Stomach smooth muscle (tissue), 2 donors: ENCODE data around the gene ACAN.
"Not testable (repeated sequence)": the region's sequence is repeated elsewhere in the genome, so short reads cannot be mapped to it uniquely, and the experiment has no call there.

ENCODE experiments used
- H3K27ac ChIP-seq: one replicate; pipeline ENCODE4 v1.7.0; 2013; ENCODE audit warnings: mild to moderate bottlenecking, low read length, inconsistent platforms
- H3K27me3 ChIP-seq, 2 donors: one replicate each; pipeline ENCODE4 v1.7.0; 2013; ENCODE audit warnings: low read length in 2 of 2; ENCODE audit not compliant: insufficient read depth in 2 of 2, control insufficient read depth in 1 of 2
- H3K36me3 ChIP-seq, 2 donors: one replicate each; pipeline ENCODE4 v1.7.0; 2013; ENCODE audit warnings: low read length in 2 of 2; ENCODE audit not compliant: control insufficient read depth in 2 of 2, insufficient read depth in 2 of 2
- H3K4me1 ChIP-seq: one replicate; pipeline ENCODE4 v1.7.0; 2013; ENCODE audit warnings: low read length; ENCODE audit not compliant: control insufficient read depth, insufficient read depth
- H3K4me3 ChIP-seq, 2 donors: one replicate each; pipeline ENCODE4 v1.7.0; 2013; ENCODE audit warnings: low read length in 2 of 2
- H3K9ac ChIP-seq, 2 donors: one replicate each; pipeline ENCODE4 v1.7.0; 2013; ENCODE audit warnings: low read length in 2 of 2, mild to moderate bottlenecking in 1 of 2
- H3K9me3 ChIP-seq, 2 donors: one replicate each; pipeline ENCODE4 v1.7.0; 2013; ENCODE audit warnings: low read length in 2 of 2; ENCODE audit not compliant: control insufficient read depth in 2 of 2
- donor health status: healthy.
- donor health status: Pancreatic carcinoma.

Gene ACAN

DNA sequence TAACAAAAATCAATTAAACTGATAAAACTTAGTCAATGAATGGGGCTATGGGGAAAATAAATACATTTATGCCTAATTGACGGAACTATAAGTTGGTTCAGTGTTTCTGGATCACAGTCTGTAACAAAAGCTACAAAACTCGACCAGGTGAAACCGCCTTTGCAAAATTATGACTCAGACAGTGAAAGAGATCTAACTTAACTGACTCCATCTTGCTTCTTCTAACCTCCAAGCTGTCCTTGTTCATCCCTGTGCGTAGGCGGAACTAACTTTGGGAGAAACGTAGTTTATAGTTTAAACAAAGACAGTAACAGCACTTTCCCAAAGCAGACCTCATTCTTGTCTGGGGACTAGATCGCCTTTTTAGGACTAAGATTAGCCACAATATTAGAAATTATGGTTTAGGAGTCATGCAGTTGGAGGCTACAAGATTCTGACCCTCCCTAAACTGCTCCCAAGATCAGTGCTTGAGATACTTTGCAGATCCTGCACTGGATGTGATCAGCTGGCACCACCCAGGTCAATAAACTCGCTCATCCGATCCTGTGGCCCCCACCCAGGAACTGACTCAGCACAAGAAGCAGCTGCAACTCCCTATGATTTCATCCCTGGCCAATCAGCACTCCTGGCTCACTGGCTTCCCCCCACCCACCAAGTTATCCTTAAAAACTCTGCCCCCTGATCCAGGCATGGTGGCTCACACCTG, 117.1 kb downstream of the ACAN start:
- no peaks in the 10 kb centered on the region for H3K36me3 ChIP-seq
- H3K4me3 ChIP-seq, result no peak overlapping the region
- H3K9me3 ChIP-seq, result no peaks in the 10 kb centered on the region
- no peaks in the 10 kb centered on the region for H3K27me3 ChIP-seq
- no peak overlapping the region for H3K27ac ChIP-seq
- H3K4me1 ChIP-seq, result no peaks in the 10 kb centered on the region
- H3K9ac ChIP-seq, result no peak overlapping the region

DNA sequence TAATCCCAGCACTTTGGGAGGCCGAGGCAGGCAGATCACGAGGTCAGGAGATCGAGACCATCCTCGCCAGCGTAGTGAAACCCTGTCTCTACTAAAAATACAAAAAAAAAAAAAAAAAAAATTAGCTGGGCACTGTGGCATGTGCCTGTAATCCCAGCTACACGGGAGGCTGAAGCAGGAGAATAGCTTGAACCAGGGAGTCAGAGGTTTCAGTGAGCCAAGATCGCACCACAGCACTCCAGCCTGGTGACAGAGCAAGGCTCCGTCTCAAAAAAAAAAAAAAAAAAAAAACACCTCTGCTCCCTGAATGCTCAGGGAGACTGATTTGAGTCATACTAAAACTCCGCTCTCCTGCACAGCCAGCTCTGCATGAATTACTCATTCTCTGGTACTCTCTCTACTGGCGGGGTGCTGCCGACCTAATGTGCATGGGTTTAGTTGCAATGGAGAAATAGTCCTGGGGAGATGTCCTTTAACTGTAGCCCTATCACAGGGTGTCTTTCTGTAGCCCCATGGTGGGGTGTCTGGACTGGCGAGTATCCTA, 117.7 kb downstream of the ACAN start:
- not testable (repeated sequence) for H3K27me3 ChIP-seq, H3K27ac ChIP-seq, H3K36me3 ChIP-seq, H3K4me1 ChIP-seq, H3K4me3 ChIP-seq, H3K9me3 ChIP-seq, H3K9ac ChIP-seq
